Regular cardiac myocyte (primary cell): ENCODE data around the gene PRODH2. TPM values are rescaled to one million over a fixed set of nuclear protein-coding genes. Genes with fewer than 3 reads are reported as not detected.

Source experiments
- total RNA-seq: library from RNA; depleted of rRNA; stranded (reverse); fragments of >200 nt; gene quantifications from 2 replicates; pipeline ENCODE4 v1.2.3, GENCODE V29; 2014

The PRODH2 gene
- total RNA-seq: not detected in 2 replicates

GRCh38 chr19:35812220-35813042 is at the start of gene PRODH2:
PRODH2 (minus strand) TSS chr19:35812845; CDS start chr19:35812805, 40 bp downstream.

GRCh38 chr19:35856546-35857149 is 44.0 kb upstream of the PRODH2 start, which contains the start of gene KIRREL2:
KIRREL2 (plus strand) TSS chr19:35856911; CDS start chr19:35857120, 209 bp downstream.

GRCh38 chr19:35852029-35852780 is 39.6 kb upstream of the PRODH2 start, which contains the start of gene NPHS1:
NPHS1 (minus strand) TSS chr19:35852504; CDS start chr19:35851837, 667 bp downstream.

GRCh38 chr19:35775298-35776101 is 37.1 kb downstream of the PRODH2 start, which contains the start of gene ARHGAP33:
ARHGAP33 (plus strand) TSS chr19:35775564; CDS start chr19:35775659, 95 bp downstream.

GRCh38 chr19:35757749-35758608 is 54.7 kb downstream of the PRODH2 start, which contains the start of gene PROSER3:
PROSER3 (plus strand) TSS chr19:35758176; CDS start chr19:35758216, 40 bp downstream.

GRCh38 chr19:35756377-35757230 is 56.0 kb downstream of the PRODH2 start, which contains the start of gene HSPB6:
HSPB6 (minus strand) TSS chr19:35757029; CDS start chr19:35757008, 21 bp downstream.

Other genes with a start within 250 kb of the PRODH2 start
- gene ATP4A, start 249.2 kb downstream of the PRODH2 start, total RNA-seq: not detected in 2 replicates
- not detected in 2 replicates for gene PMIS2, start 226.7 kb downstream of the PRODH2 start, total RNA-seq
- gene HAUS5, start 200.1 kb downstream of the PRODH2 start, total RNA-seq: 4.8 and 11.1 TPM in 2 replicates
- gene RBM42, start 183.8 kb downstream of the PRODH2 start, total RNA-seq: 26.2 and 58.3 TPM in 2 replicates
- 0.19 and 0.28 TPM in 2 replicates for gene ETV2, start 171.1 kb downstream of the PRODH2 start, total RNA-seq
- gene COX6B1, start 164.5 kb downstream of the PRODH2 start, total RNA-seq: 282 and 447 TPM in 2 replicates
- gene UPK1A, start 146.3 kb downstream of the PRODH2 start, total RNA-seq: under 0.01 TPM in 1 of 2 replicates, not detected in the other
- gene ZBTB32, start 108.3 kb downstream of the PRODH2 start, total RNA-seq: not detected in 2 replicates
- 2.5 and 3.3 TPM in 2 replicates for gene KMT2B, start 94.8 kb downstream of the PRODH2 start, total RNA-seq
- 0.56 and 1.3 TPM in 2 replicates for gene IGFLR1, start 70.4 kb downstream of the PRODH2 start, total RNA-seq
- gene U2AF1L4, start 67.4 kb downstream of the PRODH2 start, total RNA-seq: 7.3 and 7.9 TPM in 2 replicates
- gene PSENEN, start 67.2 kb downstream of the PRODH2 start, total RNA-seq: 15.1 and 17.5 TPM in 2 replicates
- 10.5 and 11.0 TPM in 2 replicates for gene LIN37, start 64.3 kb downstream of the PRODH2 start, total RNA-seq
- gene HSPB6, start 55.8 kb downstream of the PRODH2 start, total RNA-seq: 36.4 and 96.1 TPM in 2 replicates
- gene PROSER3, start 54.7 kb downstream of the PRODH2 start, total RNA-seq: 2.8 and 4.0 TPM in 2 replicates
- gene ARHGAP33, start 37.3 kb downstream of the PRODH2 start, total RNA-seq: 1.7 and 2.9 TPM in 2 replicates
- not detected in 2 replicates for gene NPHS1, start 39.7 kb upstream of the PRODH2 start, total RNA-seq
- gene KIRREL2, start 44.1 kb upstream of the PRODH2 start, total RNA-seq: 0.28 TPM in 1 of 2 replicates, not detected in the other
- gene APLP1, start 55.7 kb upstream of the PRODH2 start, total RNA-seq: 12.7 and 14.8 TPM in 2 replicates
- gene NFKBID, start 87.7 kb upstream of the PRODH2 start, total RNA-seq: 2.0 and 2.5 TPM in 2 replicates
- gene HCST, start 89.7 kb upstream of the PRODH2 start, total RNA-seq: 0.38 and 0.56 TPM in 2 replicates
- not detected in 2 replicates for gene TYROBP, start 95.5 kb upstream of the PRODH2 start, total RNA-seq
- 1.2 and 2.3 TPM in 2 replicates for gene LRFN3, start 123.5 kb upstream of the PRODH2 start, total RNA-seq
- 12.1 and 12.5 TPM in 2 replicates for gene SDHAF1, start 182.3 kb upstream of the PRODH2 start, total RNA-seq
- gene SYNE4, start 196.0 kb upstream of the PRODH2 start, total RNA-seq: 0.19 and 0.28 TPM in 2 replicates
- gene ALKBH6, start 201.4 kb upstream of the PRODH2 start, total RNA-seq: 18.3 and 20.5 TPM in 2 replicates
- gene CLIP3, start 220.0 kb upstream of the PRODH2 start, total RNA-seq: 2.5 and 5.4 TPM in 2 replicates
- 3.3 and 4.5 TPM in 2 replicates for gene THAP8, start 241.4 kb upstream of the PRODH2 start, total RNA-seq
- gene WDR62, start 242.1 kb upstream of the PRODH2 start, total RNA-seq: 0.85 and 8.4 TPM in 2 replicates